Right lobe of liver (tissue), 4 donors: Measurements from ENCODE around the gene MYZAP.

Experiments used
- POLR2A ChIP-seq: fragments of 450-650 bp; IDR thresholded peaks from one replicate; pipeline ENCODE4 v1.6.1; 2017; ENCODE audit warnings: antibody characterized with exemption, mild to moderate bottlenecking
- TF ChIP-seq, protein P1 (sequence below), 4 donors: fragments of 200-600 bp in 3 of 4; fragments of 450-650 bp in 1 of 4; IDR thresholded peaks; one replicate each; pipeline versions ENCODE4 v1.5.1 to v1.8.0; 2016 to 2022; ENCODE audit warnings: antibody characterized with exemption in 4 of 4, mild to moderate bottlenecking in 2 of 4
- donor health status: DM: no; HTN: no; CAD: no.
- donor health status: DM: no; HTN: no; CAD: no.
- donor health status: DM: no; HTN: yes; CAD: no.

GRCh38 chr15:57549935-57550334 lies 41.8 kb upstream of the MYZAP start:
- TF ChIP-seq, protein P1, sequence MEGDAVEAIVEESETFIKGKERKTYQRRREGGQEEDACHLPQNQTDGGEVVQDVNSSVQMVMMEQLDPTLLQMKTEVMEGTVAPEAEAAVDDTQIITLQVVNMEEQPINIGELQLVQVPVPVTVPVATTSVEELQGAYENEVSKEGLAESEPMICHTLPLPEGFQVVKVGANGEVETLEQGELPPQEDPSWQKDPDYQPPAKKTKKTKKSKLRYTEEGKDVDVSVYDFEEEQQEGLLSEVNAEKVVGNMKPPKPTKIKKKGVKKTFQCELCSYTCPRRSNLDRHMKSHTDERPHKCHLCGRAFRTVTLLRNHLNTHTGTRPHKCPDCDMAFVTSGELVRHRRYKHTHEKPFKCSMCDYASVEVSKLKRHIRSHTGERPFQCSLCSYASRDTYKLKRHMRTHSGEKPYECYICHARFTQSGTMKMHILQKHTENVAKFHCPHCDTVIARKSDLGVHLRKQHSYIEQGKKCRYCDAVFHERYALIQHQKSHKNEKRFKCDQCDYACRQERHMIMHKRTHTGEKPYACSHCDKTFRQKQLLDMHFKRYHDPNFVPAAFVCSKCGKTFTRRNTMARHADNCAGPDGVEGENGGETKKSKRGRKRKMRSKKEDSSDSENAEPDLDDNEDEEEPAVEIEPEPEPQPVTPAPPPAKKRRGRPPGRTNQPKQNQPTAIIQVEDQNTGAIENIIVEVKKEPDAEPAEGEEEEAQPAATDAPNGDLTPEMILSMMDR (IDR thresholded peaks at IDR 0.05): no peak
- TF ChIP-seq POLR2A: no peak
